ENCODE results near the gene ADK.

Gene ADK

GRCh38 chr10:74708246-74708645 is 557.2 kb downstream of the ADK start:
- no peak for DNase-seq (ENCODE audit: low read depth in 3 of 3, low spot score in 1 of 3)

- DNase-seq (ENCODE audit: low read depth in 3 of 3, low spot score in 1 of 3) = no peak
Observed at GRCh38 chr10:74718208-74718607, 567.2 kb downstream of the ADK start.

GRCh38 chr10:74728225-74728624 is 577.2 kb downstream of the ADK start:
- DNase-seq (ENCODE audit: low read depth in 3 of 3, low spot score in 1 of 3) = no peak

- DNase-seq (ENCODE audit: low read depth in 3 of 3, low spot score in 1 of 3) = no peak
Observed at GRCh38 chr10:74730246-74730645, 579.2 kb downstream of the ADK start.

GRCh38 chr10:74733612-74734011 is 582.6 kb downstream of the ADK start:
- DNase-seq (ENCODE audit: low read depth in 3 of 3, low spot score in 1 of 3) = no peak

- no peak for DNase-seq (ENCODE audit: low read depth in 3 of 3, low spot score in 1 of 3)
Observed at GRCh38 chr10:74736029-74736428, 585.0 kb downstream of the ADK start.

- no peak for DNase-seq (ENCODE audit: low read depth in 3 of 3, low spot score in 1 of 3)
Observed at GRCh38 chr10:74738052-74738451, 587.0 kb downstream of the ADK start.

GRCh38 chr10:74738542-74738941 is 587.5 kb downstream of the ADK start:
- no peak for DNase-seq (ENCODE audit: low read depth in 3 of 3, low spot score in 1 of 3)

- no peak for DNase-seq (ENCODE audit: low read depth in 3 of 3, low spot score in 1 of 3)
Observed at GRCh38 chr10:74738985-74739567, 588.1 kb downstream of the ADK start.

GRCh38 chr10:74743401-74743800 is 592.4 kb downstream of the ADK start:
- no peak for DNase-seq (ENCODE audit: low read depth in 3 of 3, low spot score in 1 of 3)

- DNase-seq (ENCODE audit: low read depth in 3 of 3, low spot score in 1 of 3) = no peak
Observed at GRCh38 chr10:74745449-74745848, 594.4 kb downstream of the ADK start.

GRCh38 chr10:74746813-74747212 is 595.8 kb downstream of the ADK start:
- no peak for DNase-seq (ENCODE audit: low read depth in 3 of 3, low spot score in 1 of 3)

GRCh38 chr10:74748468-74749031 is 597.5 kb downstream of the ADK start:
- DNase-seq (ENCODE audit: low read depth in 3 of 3, low spot score in 1 of 3) = no peak

- DNase-seq (ENCODE audit: low read depth in 3 of 3, low spot score in 1 of 3) = no peak
Observed at GRCh38 chr10:74750848-74751274, 599.8 kb downstream of the ADK start.

- no peak for DNase-seq (ENCODE audit: low read depth in 3 of 3, low spot score in 1 of 3)
Observed at GRCh38 chr10:74752371-74753040, 601.5 kb downstream of the ADK start.

GRCh38 chr10:74753442-74754211 is 602.6 kb downstream of the ADK start:
- no peak for DNase-seq (ENCODE audit: low read depth in 3 of 3, low spot score in 1 of 3)

- DNase-seq (ENCODE audit: low read depth in 3 of 3, low spot score in 1 of 3) = no peak
Observed at GRCh38 chr10:74754381-74754821, 603.4 kb downstream of the ADK start.

GRCh38 chr10:74755273-74755672 is 604.3 kb downstream of the ADK start:
- no peak for DNase-seq (ENCODE audit: low read depth in 3 of 3, low spot score in 1 of 3)

Measured in stimulated activated CD4-positive, alpha-beta T cell treated with anti-CD3 and anti-CD28 coated beads, TNF-alpha, amount 100 ng/mL, for 1 hour (primary cell).